Left kidney (tissue), 2 donors: ENCODE data around the gene SGPL1. TPM values are rescaled to one million over a fixed set of nuclear protein-coding genes. Genes with fewer than 3 reads are reported as not detected.
"Not testable (repeated sequence)": the region's sequence is repeated elsewhere in the genome, so short reads cannot be mapped to it uniquely, and the experiment has no call there.

Experiments used
- DNase-seq: peaks from one replicate; pipeline ENCODE4 v3.0.0-alpha.2; 2013
- polyA plus RNA-seq: library from polyadenylated mRNA; unstranded; fragments of 120-200 nt; gene quantifications from one replicate; pipeline ENCODE4 v1.2.1, GENCODE V29; 2013; ENCODE audit not compliant: insufficient read length

SGPL1 gene
- polyA plus RNA-seq, 1 donor, result 78.4 TPM

- DNase-seq, result not testable (repeated sequence)
These were observed 104.2 kb downstream of the SGPL1 start for GRCh38 chr10:70919906-70920305.

- no peak for DNase-seq
These were observed 104.8 kb downstream of the SGPL1 start for GRCh38 chr10:70920519-70920918.

GRCh38 chr10:70921285-70921684 lies 105.5 kb downstream of the SGPL1 start:
- DNase-seq, result no peak

GRCh38 chr10:70923696-70924095 lies 107.9 kb downstream of the SGPL1 start:
- no peak for DNase-seq

- DNase-seq, result peak; percentile 40
These were observed 109.9 kb downstream of the SGPL1 start for GRCh38 chr10:70925377-70926225.

GRCh38 chr10:70926226-70927000 lies 110.7 kb downstream of the SGPL1 start:
- DNase-seq, result no peak

- DNase-seq, result peak; percentile 65
These were observed 111.6 kb downstream of the SGPL1 start for GRCh38 chr10:70927189-70927943.

- DNase-seq, result no peak
These were observed 112.4 kb downstream of the SGPL1 start for GRCh38 chr10:70928140-70928539.

GRCh38 chr10:70930263-70931000 lies 114.7 kb downstream of the SGPL1 start:
- no peak for DNase-seq

Other genes starting within 250 kb of the SGPL1 start
- 0.20 TPM for gene PRF1, start 213.2 kb upstream of the SGPL1 start, polyA plus RNA-seq
- gene ADAMTS14, start 143.4 kb upstream of the SGPL1 start, polyA plus RNA-seq, result 1.1 TPM
- not detected for gene TBATA, start 30.6 kb upstream of the SGPL1 start, polyA plus RNA-seq
- 89.2 TPM for gene PCBD1, start 72.6 kb downstream of the SGPL1 start, polyA plus RNA-seq